Ishikawa (cell line): ENCODE measurements around the gene AMPH.

Experiments used
- CEBPB ChIP-seq: IDR thresholded peaks from 2 replicates; pipeline ENCODE4 v1.6.1; 2012
- CREB1 ChIP-seq: IDR thresholded peaks from 2 replicates; pipeline ENCODE4 v1.6.1; 2012; ENCODE audit warnings: low read depth
- EP300 ChIP-seq: IDR thresholded peaks from 2 replicates; pipeline ENCODE4 v1.6.1; 2012; ENCODE audit warnings: borderline replicate concordance
- FOXM1 ChIP-seq: IDR thresholded peaks from 2 replicates; pipeline ENCODE4 v1.6.1; 2012; ENCODE audit warnings: low read depth, borderline replicate concordance
- NFIC ChIP-seq: IDR thresholded peaks from 2 replicates; pipeline ENCODE4 v1.6.1; 2012
- RAD21 ChIP-seq: IDR thresholded peaks from 2 replicates; pipeline ENCODE4 v1.6.1; 2012; ENCODE audit warnings: low read depth
- REST ChIP-seq: IDR thresholded peaks from 2 replicates; pipeline ENCODE4 v1.6.1; 2012; ENCODE audit warnings: low read depth, mild to moderate bottlenecking
- TAF1 ChIP-seq: IDR thresholded peaks from 2 replicates; pipeline ENCODE4 v1.6.1; 2012; ENCODE audit warnings: low read depth, mild to moderate bottlenecking
- TCF12 ChIP-seq: IDR thresholded peaks from 2 replicates; pipeline ENCODE4 v1.6.1; 2012; ENCODE audit warnings: low read depth
- TEAD4 ChIP-seq: IDR thresholded peaks from 2 replicates; pipeline ENCODE4 v1.6.1; 2012
- USF1 ChIP-seq: IDR thresholded peaks from 2 replicates; pipeline ENCODE4 v1.6.1; 2012
- YY1 ChIP-seq: IDR thresholded peaks from 2 replicates; pipeline ENCODE4 v1.6.1; 2012; ENCODE audit warnings: low read depth
- ZBTB7A ChIP-seq: IDR thresholded peaks from 2 replicates; pipeline ENCODE4 v1.6.1; 2012; ENCODE audit warnings: low read depth
- TF ChIP-seq, protein P1 (sequence below): IDR thresholded peaks from 2 replicates; pipeline ENCODE4 v1.6.1; 2012

DNA sequence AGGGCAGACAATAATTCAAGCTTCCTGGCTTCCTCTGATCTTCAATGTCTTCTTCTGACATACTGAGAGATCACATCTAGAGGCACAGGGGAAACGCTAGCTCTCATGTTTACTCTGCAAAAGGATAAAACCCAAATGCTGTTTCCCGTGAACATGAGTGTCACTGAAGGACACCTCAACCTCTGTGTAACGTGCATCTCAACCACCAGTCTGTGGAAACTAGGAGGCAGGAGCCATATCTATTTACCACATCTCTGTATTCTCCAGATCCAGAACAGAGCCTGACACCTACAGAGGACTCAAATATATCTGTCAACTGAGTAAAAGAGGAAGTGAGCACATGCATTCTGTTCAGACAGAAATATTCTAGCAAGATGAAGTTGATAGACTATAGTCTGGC, 217.4 kb downstream of the AMPH start:
- no peak for TF ChIP-seq USF1
- TF ChIP-seq TAF1 = no peak
- TF ChIP-seq CREB1 = no peak
- no peak for TF ChIP-seq RAD21
- no peak for TF ChIP-seq YY1
- TF ChIP-seq NFIC = no peak
- TF ChIP-seq, protein P1, sequence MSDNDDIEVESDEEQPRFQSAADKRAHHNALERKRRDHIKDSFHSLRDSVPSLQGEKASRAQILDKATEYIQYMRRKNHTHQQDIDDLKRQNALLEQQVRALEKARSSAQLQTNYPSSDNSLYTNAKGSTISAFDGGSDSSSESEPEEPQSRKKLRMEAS = no peak
- no peak for TF ChIP-seq EP300
- no peak for TF ChIP-seq ZBTB7A
- TF ChIP-seq REST = no peak
- TF ChIP-seq TCF12 = no peak
- no peak for TF ChIP-seq CEBPB
- no peak for TF ChIP-seq TEAD4
- no peak for TF ChIP-seq FOXM1
